SU-DHL-6 (cell line): ENCODE measurements around the gene CGB1.

Source experiments
- CTCF ChIP-seq: fragments of 200-600 bp; sonication (generic); IDR thresholded peaks from one replicate; pipeline ENCODE4 v1.5.1; 2017; ENCODE audit warnings: antibody characterized with exemption, mild to moderate bottlenecking, low read length, moderate library complexity; ENCODE audit not compliant: insufficient read depth, poor library complexity, severe bottlenecking
- EZH2phosphoT487 ChIP-seq: fragments of 200-600 bp; sonication (generic), shearing (Covaris generic); conservative IDR thresholded peaks from 2 replicates; pipeline ENCODE4 v1.6.1; 2018; ENCODE audit warnings: mild to moderate bottlenecking, antibody characterized with exemption, low read length, moderate library complexity, mixed read lengths

DNA sequence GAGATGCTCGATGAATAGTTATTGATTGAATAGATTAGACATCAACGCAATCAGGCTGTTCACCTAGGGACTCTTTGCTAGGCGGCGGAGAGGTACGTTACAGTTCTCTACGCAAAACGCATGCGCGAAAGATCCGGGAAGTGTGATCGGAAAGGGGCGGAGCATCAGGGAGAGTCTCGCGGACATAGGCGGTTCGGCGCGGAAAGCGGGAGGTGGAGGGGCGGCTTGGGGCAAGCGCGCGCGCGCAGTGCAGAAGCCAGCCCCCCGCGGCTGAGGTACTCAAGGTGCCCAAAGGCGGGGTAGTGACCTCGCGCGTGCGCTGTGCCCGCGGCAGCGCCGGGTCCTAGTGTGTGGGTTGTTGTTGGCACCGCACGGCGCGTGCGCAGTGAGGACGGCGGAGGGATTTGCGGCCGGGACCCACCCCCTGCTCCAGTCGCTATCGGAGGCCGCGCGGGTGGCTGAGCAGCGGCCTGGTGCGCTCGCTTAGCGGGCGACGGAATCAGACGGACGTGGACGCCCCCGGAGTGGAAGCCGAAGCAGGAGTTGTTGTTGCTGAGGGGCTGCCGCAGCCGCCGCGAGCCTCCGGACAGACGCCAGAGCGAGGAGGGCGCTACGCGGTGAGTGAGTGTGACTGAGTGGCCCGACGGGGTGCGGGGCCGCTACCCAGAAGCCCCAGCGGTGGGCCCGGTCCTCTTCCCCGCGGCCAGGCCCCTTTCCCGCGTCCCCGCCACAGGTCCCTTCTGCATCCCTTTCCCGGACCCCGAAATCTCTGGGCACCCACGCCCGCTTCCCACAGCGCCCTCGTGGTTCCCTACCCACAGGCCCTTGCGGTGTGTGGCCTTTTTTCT lies 48.5 kb upstream of the CGB1 start, which contains the start of gene SNRNP70:
- no peak for TF ChIP-seq CTCF
- TF ChIP-seq EZH2phosphoT487 = no peak
